GM23338 (cell line): Measurements from ENCODE around the gene GGA1. TPM values are rescaled to one million over a fixed set of nuclear protein-coding genes. Genes with fewer than 3 reads are reported as not detected.

Experiments used
- ATAC-seq: fragments of 200-7000 bp; cut with Tn5 transposase; 3 replicates; pipeline ENCODE4 v1.9.1; 2020
- DNase-seq: peaks from one replicate; pipeline ENCODE4 v3.0.0-alpha.2; 2015; ENCODE audit warnings: low spot score
- H2AFZ ChIP-seq: fragments of 200-600 bp; sonication (generic); 2 replicates; pipeline ENCODE4 v1.8.0; 2016; ENCODE audit warnings: antibody characterized with exemption, mild to moderate bottlenecking, moderate library complexity
- H3F3A ChIP-seq: fragments of 200-600 bp; sonication (generic); replicated peaks from 2 replicates; pipeline ENCODE4 v1.8.0; 2017; ENCODE audit warnings: antibody characterized with exemption, mixed run types, low read depth
- H3K27ac ChIP-seq: fragments of 200-600 bp; sonication (generic); 2 replicates; pipeline ENCODE4 v1.6.1; 2016; ENCODE audit warnings: low read depth
- H3K27me3 ChIP-seq: fragments of 200-600 bp; sonication (generic); 2 replicates; pipeline ENCODE4 v1.8.0; 2016; ENCODE audit warnings: mild to moderate bottlenecking, mixed run types, moderate library complexity; ENCODE audit not compliant: insufficient read depth
- H3K36me3 ChIP-seq: fragments of 200-600 bp; sonication (generic); 2 replicates; pipeline ENCODE4 v1.8.0; 2016; ENCODE audit warnings: mild to moderate bottlenecking; ENCODE audit not compliant: insufficient read depth
- H3K4me1 ChIP-seq: fragments of 200-600 bp; sonication (generic); 2 replicates; pipeline ENCODE4 v1.8.0; 2016; ENCODE audit warnings: mild to moderate bottlenecking, moderate library complexity; ENCODE audit not compliant: insufficient read depth
- H3K4me2 ChIP-seq: fragments of 200-600 bp; sonication (generic); 2 replicates; pipeline ENCODE4 v1.7.1; 2017; ENCODE audit warnings: mixed run types
- H3K4me3 ChIP-seq: fragments of 200-600 bp; sonication (generic); 2 replicates; pipeline ENCODE4 v1.6.1; 2016; ENCODE audit warnings: mixed run types
- H3K79me2 ChIP-seq: fragments of 200-600 bp; sonication (generic); replicated peaks from 2 replicates; pipeline ENCODE4 v1.8.0; 2017; ENCODE audit warnings: mild to moderate bottlenecking; ENCODE audit not compliant: insufficient read depth
- H3K9me2 ChIP-seq: fragments of 200-600 bp; sonication (generic); 2 replicates; pipeline ENCODE4 v1.8.0; 2017; ENCODE audit not compliant: insufficient read depth
- H4K20me1 ChIP-seq: fragments of 200-600 bp; sonication (generic); replicated peaks from 2 replicates; pipeline ENCODE4 v1.8.0; 2017; ENCODE audit warnings: mild to moderate bottlenecking; ENCODE audit not compliant: insufficient read depth
- H3K27ac Mint-ChIP-seq: 2 replicates; pipeline ENCODE4 v1.8.0; 2020; ENCODE audit warnings: inconsistent platforms, mild to moderate bottlenecking, moderate library complexity, mixed read lengths
- H3K27me3 Mint-ChIP-seq: 3 replicates; pipeline ENCODE4 v1.8.0; 2022; ENCODE audit warnings: low read depth, mild to moderate bottlenecking, moderate library complexity, mixed read lengths, inconsistent platforms; ENCODE audit not compliant: insufficient read depth, poor library complexity
- H3K36me3 Mint-ChIP-seq: 3 replicates; pipeline ENCODE4 v1.8.0; 2021; ENCODE audit warnings: low read depth, mild to moderate bottlenecking, inconsistent platforms, moderate library complexity, mixed read lengths
- H3K4me1 Mint-ChIP-seq: 3 replicates; pipeline ENCODE4 v1.8.0; 2020; ENCODE audit warnings: mild to moderate bottlenecking, inconsistent platforms, mixed read lengths
- H3K4me3 Mint-ChIP-seq: 3 replicates; pipeline ENCODE4 v1.8.0; 2021; ENCODE audit warnings: moderate library complexity, mild to moderate bottlenecking, inconsistent platforms, mixed read lengths
- H3K9me3 Mint-ChIP-seq: 3 replicates; pipeline ENCODE4 v1.8.0; 2020; ENCODE audit warnings: moderate library complexity, mild to moderate bottlenecking, inconsistent platforms, mixed read lengths
- CREB1 ChIP-seq: fragments of 250-450 bp; sonication (Bioruptor Pico); IDR thresholded peaks from 2 replicates; pipeline ENCODE4 v1.5.0; 2020; ENCODE audit warnings: low read depth, mild to moderate bottlenecking, moderate library complexity
- EZH2 ChIP-seq: fragments of 200-600 bp; sonication (generic); IDR thresholded peaks from one replicate; pipeline ENCODE4 v1.8.0; 2017; ENCODE audit warnings: antibody characterized with exemption, mild to moderate bottlenecking, low read depth; ENCODE audit not compliant: unreplicated experiment
- EZH2phosphoT487 ChIP-seq: fragments of 200-600 bp; sonication (generic); IDR thresholded peaks from one replicate; pipeline ENCODE4 v1.8.1; 2018; ENCODE audit warnings: antibody characterized with exemption; ENCODE audit not compliant: unreplicated experiment
- JUNB ChIP-seq: IDR thresholded peaks from one replicate; pipeline ENCODE4 v1.6.1; 2016; ENCODE audit warnings: antibody characterized with exemption; ENCODE audit not compliant: unreplicated experiment
- NANOG ChIP-seq: IDR thresholded peaks from 2 replicates; pipeline ENCODE4 v1.6.1; 2016; ENCODE audit warnings: antibody characterized with exemption, borderline replicate concordance
- POLR2AphosphoS5 ChIP-seq: IDR thresholded peaks from 2 replicates; pipeline ENCODE4 v1.6.1; 2016; ENCODE audit warnings: antibody characterized with exemption, low read depth
- STAT1 ChIP-seq: IDR thresholded peaks from one replicate; pipeline ENCODE4 v1.6.1; 2016; ENCODE audit warnings: antibody characterized with exemption; ENCODE audit not compliant: unreplicated experiment
- ZNF114 ChIP-seq: fragments of 250-450 bp; sonication (Bioruptor Pico); IDR thresholded peaks from 2 replicates; pipeline ENCODE4 v1.5.0; 2020; ENCODE audit warnings: mild to moderate bottlenecking, moderate library complexity
- ZNF331 ChIP-seq: fragments of 250-450 bp; sonication (Bioruptor Pico); IDR thresholded peaks from 2 replicates; pipeline ENCODE4 v1.5.0; 2020; ENCODE audit warnings: low read depth, mild to moderate bottlenecking, moderate library complexity
- polyA plus RNA-seq: library from polyadenylated mRNA; unstranded; fragments of >200 nt; fragmentation: Nextera tagmentation; extraction: Ambion mirVana; gene quantifications from 2 replicates; pipeline ENCODE4 v1.2.1, GENCODE V29; 2016
- total RNA-seq: library from RNA; depleted of rRNA; stranded (reverse); fragments of >200 nt; shearing (Covaris generic); gene quantifications from 2 replicates; pipeline ENCODE4 v1.2.3, GENCODE V29; 2014
- TF ChIP-seq, protein P1 (sequence below), 2 experiments: fragments of 200-600 bp in 1 of 2; sonication (generic) in 1 of 2; conservative IDR thresholded peaks; 2 replicates each; pipeline versions ENCODE4 v1.5.1 to v1.6.1; 2016 to 2017; ENCODE audit warnings: antibody characterized with exemption in 2 of 2, low read depth in 2 of 2, mild to moderate bottlenecking in 2 of 2, moderate library complexity in 1 of 2
- TF ChIP-seq, protein P2 (sequence below): IDR thresholded peaks from one replicate; pipeline ENCODE4 v1.6.1; 2018; ENCODE audit warnings: antibody characterized with exemption; ENCODE audit not compliant: unreplicated experiment
- TF ChIP-seq, protein P3 (sequence below): IDR thresholded peaks from 2 replicates; pipeline ENCODE4 v1.6.1; 2016; ENCODE audit warnings: antibody characterized with exemption
- TF ChIP-seq, protein P4 (sequence below): fragments of 250-450 bp; sonication (Bioruptor Pico); IDR thresholded peaks from 2 replicates; pipeline ENCODE4 v1.5.0; 2020; ENCODE audit warnings: mild to moderate bottlenecking, moderate library complexity

GGA1 gene
- total and polyA plus RNA-seq, 2 experiments from 2014 or later, result 36.9 to 57.1 TPM

DNA sequence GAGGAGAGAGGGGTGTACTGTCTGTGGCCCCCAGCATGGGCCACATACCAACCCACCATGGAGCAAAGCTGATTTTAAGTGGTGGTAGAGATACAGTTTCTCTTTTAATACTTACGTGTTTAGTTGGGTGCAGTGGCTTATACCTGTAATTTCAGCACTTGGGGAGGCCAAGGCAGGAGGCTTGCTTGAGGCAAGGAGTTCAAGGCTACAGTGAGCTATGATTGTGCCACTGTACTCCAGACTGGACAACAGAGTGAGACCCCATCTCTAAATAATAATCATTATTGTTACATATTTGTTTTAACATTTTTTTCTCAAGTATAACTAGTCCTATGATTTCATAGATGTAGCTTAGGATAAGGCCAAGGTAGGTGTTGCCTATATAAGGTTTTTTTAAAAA is 8.8 kb downstream of the GGA1 start:
- no peaks in the 10 kb centered on the region for H3K79me2 ChIP-seq
- Mint-ChIP-seq H3K27me3 (peaks cover 11% of the 10 kb centered on the region), H3K36me3 (peaks cover 33% of the 10 kb centered on the region), H3K27ac (no peak overlapping the region), H3K4me1 (no peaks in the 10 kb centered on the region), H3K9me3 (no peaks in the 10 kb centered on the region), H3K4me3 (no peak overlapping the region)
- H3K4me3 ChIP-seq, result no peak overlapping the region
- H4K20me1 ChIP-seq, result peaks cover 4% of the 10 kb centered on the region
- TF ChIP-seq, protein P1, sequence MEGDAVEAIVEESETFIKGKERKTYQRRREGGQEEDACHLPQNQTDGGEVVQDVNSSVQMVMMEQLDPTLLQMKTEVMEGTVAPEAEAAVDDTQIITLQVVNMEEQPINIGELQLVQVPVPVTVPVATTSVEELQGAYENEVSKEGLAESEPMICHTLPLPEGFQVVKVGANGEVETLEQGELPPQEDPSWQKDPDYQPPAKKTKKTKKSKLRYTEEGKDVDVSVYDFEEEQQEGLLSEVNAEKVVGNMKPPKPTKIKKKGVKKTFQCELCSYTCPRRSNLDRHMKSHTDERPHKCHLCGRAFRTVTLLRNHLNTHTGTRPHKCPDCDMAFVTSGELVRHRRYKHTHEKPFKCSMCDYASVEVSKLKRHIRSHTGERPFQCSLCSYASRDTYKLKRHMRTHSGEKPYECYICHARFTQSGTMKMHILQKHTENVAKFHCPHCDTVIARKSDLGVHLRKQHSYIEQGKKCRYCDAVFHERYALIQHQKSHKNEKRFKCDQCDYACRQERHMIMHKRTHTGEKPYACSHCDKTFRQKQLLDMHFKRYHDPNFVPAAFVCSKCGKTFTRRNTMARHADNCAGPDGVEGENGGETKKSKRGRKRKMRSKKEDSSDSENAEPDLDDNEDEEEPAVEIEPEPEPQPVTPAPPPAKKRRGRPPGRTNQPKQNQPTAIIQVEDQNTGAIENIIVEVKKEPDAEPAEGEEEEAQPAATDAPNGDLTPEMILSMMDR (conservative IDR thresholded peaks at IDR 0.05; ENCODE audit: low read depth in 2 of 2), result no peak
- TF ChIP-seq POLR2AphosphoS5, result no peak
- no peak for TF ChIP-seq CREB1 (CRISPR knock-in tag)
- TF ChIP-seq JUNB, result no peak
- TF ChIP-seq, protein P2, sequence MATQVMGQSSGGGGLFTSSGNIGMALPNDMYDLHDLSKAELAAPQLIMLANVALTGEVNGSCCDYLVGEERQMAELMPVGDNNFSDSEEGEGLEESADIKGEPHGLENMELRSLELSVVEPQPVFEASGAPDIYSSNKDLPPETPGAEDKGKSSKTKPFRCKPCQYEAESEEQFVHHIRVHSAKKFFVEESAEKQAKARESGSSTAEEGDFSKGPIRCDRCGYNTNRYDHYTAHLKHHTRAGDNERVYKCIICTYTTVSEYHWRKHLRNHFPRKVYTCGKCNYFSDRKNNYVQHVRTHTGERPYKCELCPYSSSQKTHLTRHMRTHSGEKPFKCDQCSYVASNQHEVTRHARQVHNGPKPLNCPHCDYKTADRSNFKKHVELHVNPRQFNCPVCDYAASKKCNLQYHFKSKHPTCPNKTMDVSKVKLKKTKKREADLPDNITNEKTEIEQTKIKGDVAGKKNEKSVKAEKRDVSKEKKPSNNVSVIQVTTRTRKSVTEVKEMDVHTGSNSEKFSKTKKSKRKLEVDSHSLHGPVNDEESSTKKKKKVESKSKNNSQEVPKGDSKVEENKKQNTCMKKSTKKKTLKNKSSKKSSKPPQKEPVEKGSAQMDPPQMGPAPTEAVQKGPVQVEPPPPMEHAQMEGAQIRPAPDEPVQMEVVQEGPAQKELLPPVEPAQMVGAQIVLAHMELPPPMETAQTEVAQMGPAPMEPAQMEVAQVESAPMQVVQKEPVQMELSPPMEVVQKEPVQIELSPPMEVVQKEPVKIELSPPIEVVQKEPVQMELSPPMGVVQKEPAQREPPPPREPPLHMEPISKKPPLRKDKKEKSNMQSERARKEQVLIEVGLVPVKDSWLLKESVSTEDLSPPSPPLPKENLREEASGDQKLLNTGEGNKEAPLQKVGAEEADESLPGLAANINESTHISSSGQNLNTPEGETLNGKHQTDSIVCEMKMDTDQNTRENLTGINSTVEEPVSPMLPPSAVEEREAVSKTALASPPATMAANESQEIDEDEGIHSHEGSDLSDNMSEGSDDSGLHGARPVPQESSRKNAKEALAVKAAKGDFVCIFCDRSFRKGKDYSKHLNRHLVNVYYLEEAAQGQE, result no peak
- no peak for TF ChIP-seq EZH2
- TF ChIP-seq STAT1, result no peak
- no peak for TF ChIP-seq ZNF114
- TF ChIP-seq EZH2phosphoT487, result no peak
- no peak for TF ChIP-seq NANOG
- TF ChIP-seq, protein P3, sequence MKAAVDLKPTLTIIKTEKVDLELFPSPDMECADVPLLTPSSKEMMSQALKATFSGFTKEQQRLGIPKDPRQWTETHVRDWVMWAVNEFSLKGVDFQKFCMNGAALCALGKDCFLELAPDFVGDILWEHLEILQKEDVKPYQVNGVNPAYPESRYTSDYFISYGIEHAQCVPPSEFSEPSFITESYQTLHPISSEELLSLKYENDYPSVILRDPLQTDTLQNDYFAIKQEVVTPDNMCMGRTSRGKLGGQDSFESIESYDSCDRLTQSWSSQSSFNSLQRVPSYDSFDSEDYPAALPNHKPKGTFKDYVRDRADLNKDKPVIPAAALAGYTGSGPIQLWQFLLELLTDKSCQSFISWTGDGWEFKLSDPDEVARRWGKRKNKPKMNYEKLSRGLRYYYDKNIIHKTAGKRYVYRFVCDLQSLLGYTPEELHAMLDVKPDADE, result no peak
- TF ChIP-seq, protein P4, sequence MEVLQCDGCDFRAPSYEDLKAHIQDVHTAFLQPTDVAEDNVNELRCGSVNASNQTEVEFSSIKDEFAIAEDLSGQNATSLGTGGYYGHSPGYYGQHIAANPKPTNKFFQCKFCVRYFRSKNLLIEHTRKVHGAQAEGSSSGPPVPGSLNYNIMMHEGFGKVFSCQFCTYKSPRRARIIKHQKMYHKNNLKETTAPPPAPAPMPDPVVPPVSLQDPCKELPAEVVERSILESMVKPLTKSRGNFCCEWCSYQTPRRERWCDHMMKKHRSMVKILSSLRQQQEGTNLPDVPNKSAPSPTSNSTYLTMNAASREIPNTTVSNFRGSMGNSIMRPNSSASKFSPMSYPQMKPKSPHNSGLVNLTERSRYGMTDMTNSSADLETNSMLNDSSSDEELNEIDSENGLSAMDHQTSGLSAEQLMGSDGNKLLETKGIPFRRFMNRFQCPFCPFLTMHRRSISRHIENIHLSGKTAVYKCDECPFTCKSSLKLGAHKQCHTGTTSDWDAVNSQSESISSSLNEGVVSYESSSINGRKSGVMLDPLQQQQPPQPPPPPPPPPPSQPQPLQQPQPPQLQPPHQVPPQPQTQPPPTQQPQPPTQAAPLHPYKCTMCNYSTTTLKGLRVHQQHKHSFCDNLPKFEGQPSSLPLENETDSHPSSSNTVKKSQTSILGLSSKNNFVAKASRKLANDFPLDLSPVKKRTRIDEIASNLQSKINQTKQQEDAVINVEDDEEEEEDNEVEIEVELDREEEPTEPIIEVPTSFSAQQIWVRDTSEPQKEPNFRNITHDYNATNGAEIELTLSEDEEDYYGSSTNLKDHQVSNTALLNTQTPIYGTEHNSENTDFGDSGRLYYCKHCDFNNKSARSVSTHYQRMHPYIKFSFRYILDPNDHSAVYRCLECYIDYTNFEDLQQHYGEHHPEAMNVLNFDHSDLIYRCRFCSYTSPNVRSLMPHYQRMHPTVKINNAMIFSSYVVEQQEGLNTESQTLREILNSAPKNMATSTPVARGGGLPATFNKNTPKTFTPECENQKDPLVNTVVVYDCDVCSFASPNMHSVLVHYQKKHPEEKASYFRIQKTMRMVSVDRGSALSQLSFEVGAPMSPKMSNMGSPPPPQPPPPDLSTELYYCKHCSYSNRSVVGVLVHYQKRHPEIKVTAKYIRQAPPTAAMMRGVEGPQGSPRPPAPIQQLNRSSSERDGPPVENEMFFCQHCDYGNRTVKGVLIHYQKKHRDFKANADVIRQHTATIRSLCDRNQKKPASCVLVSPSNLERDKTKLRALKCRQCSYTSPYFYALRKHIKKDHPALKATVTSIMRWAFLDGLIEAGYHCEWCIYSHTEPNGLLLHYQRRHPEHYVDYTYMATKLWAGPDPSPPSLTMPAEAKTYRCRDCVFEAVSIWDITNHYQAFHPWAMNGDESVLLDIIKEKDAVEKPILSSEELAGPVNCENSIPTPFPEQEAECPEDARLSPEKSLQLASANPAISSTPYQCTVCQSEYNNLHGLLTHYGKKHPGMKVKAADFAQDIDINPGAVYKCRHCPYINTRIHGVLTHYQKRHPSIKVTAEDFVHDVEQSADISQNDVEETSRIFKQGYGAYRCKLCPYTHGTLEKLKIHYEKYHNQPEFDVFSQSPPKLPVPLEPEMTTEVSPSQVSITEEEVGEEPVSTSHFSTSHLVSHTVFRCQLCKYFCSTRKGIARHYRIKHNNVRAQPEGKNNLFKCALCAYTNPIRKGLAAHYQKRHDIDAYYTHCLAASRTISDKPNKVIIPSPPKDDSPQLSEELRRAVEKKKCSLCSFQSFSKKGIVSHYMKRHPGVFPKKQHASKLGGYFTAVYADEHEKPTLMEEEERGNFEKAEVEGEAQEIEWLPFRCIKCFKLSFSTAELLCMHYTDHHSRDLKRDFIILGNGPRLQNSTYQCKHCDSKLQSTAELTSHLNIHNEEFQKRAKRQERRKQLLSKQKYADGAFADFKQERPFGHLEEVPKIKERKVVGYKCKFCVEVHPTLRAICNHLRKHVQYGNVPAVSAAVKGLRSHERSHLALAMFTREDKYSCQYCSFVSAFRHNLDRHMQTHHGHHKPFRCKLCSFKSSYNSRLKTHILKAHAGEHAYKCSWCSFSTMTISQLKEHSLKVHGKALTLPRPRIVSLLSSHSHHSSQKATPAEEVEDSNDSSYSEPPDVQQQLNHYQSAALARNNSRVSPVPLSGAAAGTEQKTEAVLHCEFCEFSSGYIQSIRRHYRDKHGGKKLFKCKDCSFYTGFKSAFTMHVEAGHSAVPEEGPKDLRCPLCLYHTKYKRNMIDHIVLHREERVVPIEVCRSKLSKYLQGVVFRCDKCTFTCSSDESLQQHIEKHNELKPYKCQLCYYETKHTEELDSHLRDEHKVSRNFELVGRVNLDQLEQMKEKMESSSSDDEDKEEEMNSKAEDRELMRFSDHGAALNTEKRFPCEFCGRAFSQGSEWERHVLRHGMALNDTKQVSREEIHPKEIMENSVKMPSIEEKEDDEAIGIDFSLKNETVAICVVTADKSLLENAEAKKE (CRISPR knock-in tag), result no peak
- no peak for TF ChIP-seq ZNF331
- H2AFZ ChIP-seq, result no peak overlapping the region
- no peaks in the 10 kb centered on the region for H3K27me3 ChIP-seq
- H3K4me1 ChIP-seq, result no peaks in the 10 kb centered on the region
- H3K4me2 ChIP-seq, result no peak overlapping the region
- H3K9me2 ChIP-seq, result no peaks in the 10 kb centered on the region
- ATAC-seq, result no peak
- H3K27ac ChIP-seq, result no peak overlapping the region
- DNase-seq, result no peak
- 0 out of 2 replicates have a peak, but pooled peaks cover 6% of the 10 kb centered on the region for H3K36me3 ChIP-seq
- H3F3A ChIP-seq, result peaks cover 4% of the 10 kb centered on the region; the same call in 1 of the 2 replicates
